Heart left ventricle (tissue), 13 donors: Measurements from ENCODE around the gene NENF.

Source experiments
- CTCF ChIP-seq, 12 donors: fragments of 200-600 bp; sonication (generic) in 4 of 12; IDR thresholded peaks; one replicate each; pipeline versions ENCODE4 v1.5.0 to v1.8.0; 2018 to 2022; ENCODE audit warnings: antibody characterized with exemption in 12 of 12, mild to moderate bottlenecking in 5 of 12
- POLR2A ChIP-seq, 2 donors: fragments of 450-650 bp; IDR thresholded peaks; one replicate each; pipeline ENCODE4 v1.6.1; 2017; ENCODE audit warnings: antibody characterized with exemption in 2 of 2, mild to moderate bottlenecking in 2 of 2, moderate library complexity in 2 of 2
- donor health status: ischemic (EF 13 %, LVEDD 7.1; RV severe dilation, severe dysfunction).
- donor health status: DM: no; HTN: yes; CAD: no.
- donor health status: DM: no; HTN: no; CAD: no.
- donor health status: ischemic (EF 25% LVEDD 6.9; RV normal size, moderate dysfunction).
- donor health status: ischemic (EF 25% LVEDD 5.7; RV mildly dilated, moderate dysfunction).
- donor health status: ischemic (EF 35%, LVEDD 5.7; RV mildly dilated, moderate dysfunction).
- donor health status: nonischemic (EF 11% LVEDD 7.7; RV severe dilation, severe dysfunction).
- donor health status: DM: yes; HTN: yes; CAD: no.
- donor health status: PGD.
- donor health status: ischemic (EF 29% LVEDD 5.4; RV normal size, mild dysfunction).
- donor health status: nonischemic (EF 23%, LVEDD 6.1; RV moderate dilation, normal function).

- TF ChIP-seq CTCF (IDR thresholded peaks at IDR 0.05) (no peak), POLR2A (IDR thresholded peaks at IDR 0.05) (no peak)
These were observed 17.4 kb upstream of the NENF start for GRCh38 chr1:212415107-212415841.
